Measurements from ENCODE around the gene IER5L.
"Not testable (repeated sequence)": the region's sequence is repeated elsewhere in the genome, so short reads cannot be mapped to it uniquely, and the experiment has no call there.

The IER5L gene

GRCh38 chr9:129164246-129164930 lies 13.7 kb downstream of the IER5L start:
- peaks cover 6% of the 10 kb centered on the region for H3K4me1 ChIP-seq
- no peak overlapping the region for H3K4me3 ChIP-seq (ENCODE audit: low read depth, low read length)
- H3K79me2 ChIP-seq: no peaks in the 10 kb centered on the region
- no peak overlapping the region for H2AFZ ChIP-seq
- H3K4me2 ChIP-seq (ENCODE audit: low read length): no peak overlapping the region
- no peak for TF ChIP-seq CTCF (IDR thresholded peaks at IDR 0.05)
- no peaks in the 10 kb centered on the region for H3K9me3 ChIP-seq (ENCODE audit: control insufficient read depth, low read length)
- no peak overlapping the region for H3K27ac ChIP-seq
- no peak overlapping the region for H3K9ac ChIP-seq
- no peaks in the 10 kb centered on the region for H3K27me3 ChIP-seq (ENCODE audit: control insufficient read depth, insufficient read depth, low read length)
- no peaks in the 10 kb centered on the region for H3K36me3 ChIP-seq (ENCODE audit: control insufficient read depth, insufficient read depth, low read length)

- Histone ChIP-seq H3K4me3 (ENCODE audit: low read depth, low read length) (no peak overlapping the region), H3K9ac (no peak overlapping the region), H2AFZ (no peak overlapping the region), H3K36me3 (ENCODE audit: control insufficient read depth, insufficient read depth, low read length) (no peaks in the 10 kb centered on the region), H3K79me2 (no peaks in the 10 kb centered on the region), H3K4me2 (ENCODE audit: low read length) (no peak overlapping the region), H3K27me3 (ENCODE audit: control insufficient read depth, insufficient read depth, low read length) (no peaks in the 10 kb centered on the region), H3K27ac (no peak overlapping the region), H3K4me1 (peaks cover 6% of the 10 kb centered on the region), H3K9me3 (ENCODE audit: control insufficient read depth, low read length) (no peaks in the 10 kb centered on the region)
- no peak for TF ChIP-seq CTCF (IDR thresholded peaks at IDR 0.05)
These were observed 14.3 kb downstream of the IER5L start for GRCh38 chr9:129163753-129164152.

- not testable (repeated sequence) for H3K4me3 ChIP-seq (ENCODE audit: low read depth, low read length); H3K9me3 ChIP-seq (ENCODE audit: control insufficient read depth, low read length); H3K79me2 ChIP-seq; H3K9ac ChIP-seq; H3K27me3 ChIP-seq (ENCODE audit: control insufficient read depth, insufficient read depth, low read length); H3K4me2 ChIP-seq (ENCODE audit: low read length); H3K27ac ChIP-seq; H3K36me3 ChIP-seq (ENCODE audit: control insufficient read depth, insufficient read depth, low read length); H2AFZ ChIP-seq; H3K4me1 ChIP-seq
These were observed 14.8 kb downstream of the IER5L start for GRCh38 chr9:129163198-129163670.

- Histone ChIP-seq H3K9ac (no peak overlapping the region), H3K27me3 (ENCODE audit: control insufficient read depth, insufficient read depth, low read length) (no peaks in the 10 kb centered on the region), H3K4me3 (ENCODE audit: low read depth, low read length) (no peak overlapping the region), H3K4me1 (peaks cover 2% of the 10 kb centered on the region), H3K27ac (no peak overlapping the region), H2AFZ (no peak overlapping the region), H3K36me3 (ENCODE audit: control insufficient read depth, insufficient read depth, low read length) (no peaks in the 10 kb centered on the region), H3K9me3 (ENCODE audit: control insufficient read depth, low read length) (no peaks in the 10 kb centered on the region), H3K79me2 (no peaks in the 10 kb centered on the region), H3K4me2 (ENCODE audit: low read length) (no peak overlapping the region)
- no peak for TF ChIP-seq CTCF (IDR thresholded peaks at IDR 0.05)
These were observed 15.4 kb downstream of the IER5L start for GRCh38 chr9:129162497-129163197.

GRCh38 chr9:129161534-129161837 lies 16.6 kb downstream of the IER5L start:
- H3K27me3 ChIP-seq (ENCODE audit: control insufficient read depth, insufficient read depth, low read length): no peaks in the 10 kb centered on the region
- no peaks in the 10 kb centered on the region for H3K9me3 ChIP-seq (ENCODE audit: control insufficient read depth, low read length)
- H3K27ac ChIP-seq: no peak overlapping the region
- TF ChIP-seq CTCF (IDR thresholded peaks at IDR 0.05): no peak
- H2AFZ ChIP-seq: no peak overlapping the region
- H3K4me1 ChIP-seq: no peaks in the 10 kb centered on the region
- no peak overlapping the region for H3K4me3 ChIP-seq (ENCODE audit: low read depth, low read length)
- no peak overlapping the region for H3K9ac ChIP-seq
- H3K79me2 ChIP-seq: no peaks in the 10 kb centered on the region
- no peaks in the 10 kb centered on the region for H3K36me3 ChIP-seq (ENCODE audit: control insufficient read depth, insufficient read depth, low read length)
- no peak overlapping the region for H3K4me2 ChIP-seq (ENCODE audit: low read length)

Measured in parathyroid adenoma (tissue), 2 donors.